HG02798 (cell line): Measurements from ENCODE around the gene STAT5A.
"Not testable (repeated sequence)": the region's sequence is repeated elsewhere in the genome, so short reads cannot be mapped to it uniquely, and the experiment has no call there.

ENCODE experiments used
- ATAC-seq: cut with Tn5 transposase; IDR thresholded peaks from one replicate; pipeline ENCODE4 v1.9.1; 2021; ENCODE audit warnings: mild to moderate bottlenecking; ENCODE audit not compliant: unreplicated experiment, poor library complexity

Gene STAT5A

DNA sequence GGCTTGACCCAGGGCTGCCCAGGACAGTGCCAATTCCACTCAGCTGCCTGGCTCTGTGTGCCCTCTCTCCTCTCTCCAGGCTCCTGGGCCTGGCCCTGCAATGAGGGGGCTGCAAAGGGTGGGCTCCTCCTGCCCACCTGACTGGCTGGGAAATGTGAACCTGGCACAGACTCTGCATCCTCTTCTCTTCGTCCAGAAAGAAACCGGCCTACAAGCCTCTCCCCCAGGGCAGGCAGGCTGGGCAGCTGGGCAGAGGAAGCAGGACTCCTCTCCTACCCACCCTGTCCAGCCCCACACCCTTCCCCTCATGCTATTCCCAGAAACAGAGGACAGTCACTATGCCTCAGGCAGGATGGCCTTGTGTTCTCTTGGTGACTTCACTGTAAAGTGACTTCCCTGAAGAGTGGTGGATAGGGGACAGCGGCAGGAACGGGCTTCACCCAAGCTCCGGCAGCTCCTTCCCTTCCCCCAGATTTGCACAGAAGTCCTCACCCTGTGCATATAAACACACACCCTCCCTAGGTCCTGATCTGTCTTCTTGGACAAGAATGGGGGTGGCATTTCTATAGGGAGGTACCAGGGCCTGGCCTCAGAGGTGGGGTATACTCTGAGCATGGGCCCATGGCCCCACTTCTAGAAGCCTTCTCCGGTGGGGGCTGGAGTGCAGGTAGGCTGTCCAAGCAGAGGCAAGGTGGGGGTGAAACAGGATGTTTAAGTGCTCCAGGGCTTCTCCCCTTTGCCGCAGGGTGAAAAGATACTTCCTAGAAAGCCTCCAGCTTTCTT is 4.9 kb upstream of the STAT5A start:
- no peak for ATAC-seq

DNA sequence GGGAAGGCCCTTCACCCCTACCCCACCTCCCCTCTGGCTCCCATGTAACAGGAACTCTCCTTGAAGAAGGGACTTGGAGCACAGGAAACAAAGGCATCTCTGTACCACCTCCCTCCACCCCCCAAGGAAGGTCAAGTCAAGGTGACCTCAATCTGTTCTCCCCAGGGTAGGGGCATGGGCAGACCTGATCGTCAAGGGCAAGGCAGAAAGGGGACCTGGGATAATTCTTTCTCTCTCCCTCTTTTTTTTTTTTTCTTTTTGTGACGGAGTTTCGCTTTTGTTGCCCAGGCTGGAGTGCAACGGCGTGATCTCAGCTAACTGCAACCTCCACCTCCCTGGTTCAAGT is 4.3 kb upstream of the STAT5A start:
- ATAC-seq = no peak

GRCh38 chr17:42284566-42284965 is 3.7 kb upstream of the STAT5A start:
- no peak for ATAC-seq

DNA sequence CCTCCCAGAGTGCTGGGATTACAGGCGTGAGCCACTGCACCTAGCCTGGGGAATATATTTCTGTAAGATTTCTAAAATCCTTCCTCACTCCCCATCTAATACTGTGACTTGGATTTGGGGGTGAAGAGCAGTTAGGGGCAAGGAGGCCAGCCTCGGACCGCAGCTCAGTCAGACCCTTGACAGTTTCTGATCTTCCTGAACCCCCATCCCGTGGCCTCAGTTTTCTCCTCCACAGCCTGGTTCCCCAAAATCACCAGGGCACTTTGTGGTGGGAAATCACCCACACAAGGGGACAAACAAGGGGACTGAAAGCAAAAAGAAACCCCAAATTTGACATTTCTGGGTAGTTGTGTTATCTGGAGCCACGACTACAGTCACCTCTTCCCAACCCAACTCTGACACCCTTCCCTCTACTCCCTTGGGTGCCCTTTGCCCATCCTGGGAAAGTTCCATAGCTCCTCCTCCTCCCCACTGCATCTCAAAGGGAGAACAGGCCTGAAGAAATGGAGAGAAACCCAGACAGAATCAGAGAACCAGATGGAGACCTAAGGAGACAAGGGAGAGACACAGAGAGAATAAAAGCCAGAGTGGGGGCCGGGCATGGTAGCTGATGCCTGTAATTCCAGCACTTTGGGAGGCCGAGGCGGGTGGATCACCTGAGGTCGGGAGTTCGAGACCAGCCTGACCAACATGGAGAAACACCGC is 2.8 kb upstream of the STAT5A start:
- no peak for ATAC-seq

DNA sequence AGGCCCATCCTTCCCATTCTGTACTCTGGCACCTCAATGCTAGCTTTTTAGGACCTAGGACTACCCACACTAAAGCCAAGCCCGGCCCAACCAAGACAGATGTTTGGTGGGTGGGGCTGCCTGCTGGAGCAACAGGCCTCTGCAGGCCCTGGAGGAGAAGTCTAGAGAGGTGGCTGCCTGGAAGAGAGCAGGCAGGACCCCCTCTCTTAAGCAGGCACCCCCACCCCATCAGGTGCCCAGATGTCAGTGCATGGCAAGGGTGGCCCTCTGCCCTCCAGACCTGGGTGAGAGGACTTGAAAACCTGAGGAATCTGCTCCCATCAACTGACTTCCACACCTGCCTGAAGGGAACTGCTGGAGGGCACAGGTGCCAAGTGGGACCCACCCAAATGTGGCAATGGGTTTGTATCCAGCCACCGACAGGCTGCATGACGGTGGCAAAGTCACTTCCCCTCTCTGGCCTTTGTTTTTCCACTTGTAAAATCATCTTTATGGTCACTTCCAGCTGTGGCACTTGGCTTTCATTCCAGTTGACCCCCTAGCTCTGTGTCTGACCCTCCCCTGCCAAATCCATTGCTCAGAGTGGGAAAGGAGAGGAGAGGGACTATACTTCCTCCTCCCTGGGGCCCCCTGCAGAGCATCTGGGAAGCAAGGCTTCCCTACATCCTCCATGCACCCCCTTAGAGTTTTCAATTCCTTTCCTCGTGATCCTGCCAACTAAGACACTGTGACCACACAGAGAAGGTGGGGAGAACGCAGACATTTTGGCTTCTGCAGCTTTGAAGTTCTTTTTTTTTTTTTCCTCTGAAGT is 1.7 kb upstream of the STAT5A start:
- no peak for ATAC-seq

- peak; percentile 20 for ATAC-seq
Measured at GRCh38 chr17:42287305-42287976, 857 bp upstream of the STAT5A start.

GRCh38 chr17:42288803-42289610 is 709 bp downstream of the STAT5A start:
- ATAC-seq = peak; percentile 10

DNA sequence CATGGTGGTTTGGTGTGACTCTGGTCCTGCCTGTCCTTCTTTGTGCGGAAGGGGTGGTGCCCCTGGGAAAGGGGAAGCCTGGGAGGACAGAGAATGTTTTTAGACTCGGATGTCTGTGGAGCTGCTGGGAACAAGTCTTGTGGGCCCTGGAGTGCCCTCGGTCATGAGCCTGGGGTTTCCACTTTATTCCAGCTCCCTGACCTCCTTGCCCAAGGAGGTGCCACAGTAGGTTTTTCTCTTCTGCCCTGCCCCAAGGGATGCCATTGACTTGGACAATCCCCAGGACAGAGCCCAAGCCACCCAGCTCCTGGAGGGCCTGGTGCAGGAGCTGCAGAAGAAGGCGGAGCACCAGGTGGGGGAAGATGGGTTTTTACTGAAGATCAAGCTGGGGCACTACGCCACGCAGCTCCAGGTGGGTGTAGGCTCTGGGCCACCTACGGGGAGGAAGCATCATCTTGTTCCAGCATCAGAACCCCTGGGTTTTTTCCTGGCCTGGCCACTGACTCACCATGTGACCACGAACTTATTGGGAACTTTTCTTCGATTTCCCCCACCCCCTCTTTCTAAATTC is 1.4 kb downstream of the STAT5A start:
- ATAC-seq = no peak

- ATAC-seq = no peak
Measured at GRCh38 chr17:42290577-42290976, 2.3 kb downstream of the STAT5A start.

GRCh38 chr17:42291129-42291528 is 2.8 kb downstream of the STAT5A start:
- no peak for ATAC-seq

- no peak for ATAC-seq
Measured at GRCh38 chr17:42294469-42295398, 6.4 kb downstream of the STAT5A start.

DNA sequence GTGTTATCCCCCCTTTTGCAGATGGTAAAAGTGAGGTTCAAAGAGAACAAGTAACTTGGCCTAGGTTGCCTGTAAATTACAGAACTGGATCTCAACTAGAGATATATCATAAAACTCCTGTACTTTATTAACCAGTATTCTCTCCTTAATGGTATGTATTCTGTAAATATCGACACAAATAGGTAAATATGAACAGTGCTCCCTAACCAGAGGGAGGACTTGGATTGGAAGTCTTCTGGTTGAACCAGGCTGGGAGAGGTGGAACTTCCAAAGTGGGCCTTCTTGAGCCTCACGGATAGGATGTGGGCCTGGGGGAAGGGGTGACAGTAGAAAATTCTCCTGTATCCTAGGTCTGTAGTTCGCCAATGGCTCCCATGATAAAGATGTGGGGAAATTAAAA is 7.7 kb downstream of the STAT5A start:
- no peak for ATAC-seq

DNA sequence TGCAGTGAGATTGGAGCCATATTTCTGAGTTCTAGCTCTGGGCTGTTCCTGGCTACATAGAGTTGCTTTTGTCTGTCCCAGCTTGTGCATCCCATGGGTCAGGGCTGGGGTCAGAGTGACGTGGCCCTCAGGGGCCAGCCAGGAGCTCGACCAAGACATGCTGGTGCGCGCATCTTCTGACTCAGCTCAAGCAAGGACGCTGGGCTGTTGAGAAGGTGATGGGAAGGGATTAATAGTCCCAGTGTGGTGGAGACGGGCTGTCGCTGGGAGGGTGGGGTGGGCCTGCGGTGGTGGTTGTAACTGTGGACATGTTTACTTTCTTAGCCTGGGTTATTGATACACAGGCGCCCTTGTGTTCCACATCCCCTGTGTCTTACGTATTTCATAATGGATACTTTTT is 9.5 kb downstream of the STAT5A start:
- ATAC-seq = not testable (repeated sequence)

- ATAC-seq = not testable (repeated sequence)
Measured at GRCh38 chr17:42299361-42299760, 11.1 kb downstream of the STAT5A start.

DNA sequence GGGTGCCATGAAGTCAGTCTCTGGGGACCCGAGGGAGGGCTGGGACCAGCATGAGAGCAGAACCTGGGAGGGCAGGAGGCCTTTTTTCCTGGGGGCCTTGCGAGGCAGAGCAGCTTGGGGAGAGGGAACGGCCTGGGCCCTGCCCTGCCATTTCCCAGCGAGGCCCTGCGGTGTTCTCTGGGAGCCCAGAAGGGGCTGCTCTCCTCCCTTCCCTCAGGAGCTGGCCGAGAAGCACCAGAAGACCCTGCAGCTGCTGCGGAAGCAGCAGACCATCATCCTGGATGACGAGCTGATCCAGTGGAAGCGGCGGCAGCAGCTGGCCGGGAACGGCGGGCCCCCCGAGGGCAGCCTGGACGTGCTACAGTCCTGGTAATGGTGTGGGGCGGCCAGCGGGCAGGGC is 11.6 kb downstream of the STAT5A start:
- not testable (repeated sequence) for ATAC-seq

- ATAC-seq = no peak
Measured at GRCh38 chr17:42301022-42301421, 12.7 kb downstream of the STAT5A start.

GRCh38 chr17:42303694-42304093 is 15.4 kb downstream of the STAT5A start:
- no peak for ATAC-seq
